NCI-H1105 treated with DMSO at 0.1 percent for 48 hours (cell line): ENCODE data around the gene JARID2.
A peak's percentile ranks its signal among the peaks of the same experiment; 100 is the strongest.

Experiments
- DNase-seq: peaks from one replicate; lab custom pipeline; 2025; lab: John Stamatoyannopoulos, UW

JARID2 gene

DNA sequence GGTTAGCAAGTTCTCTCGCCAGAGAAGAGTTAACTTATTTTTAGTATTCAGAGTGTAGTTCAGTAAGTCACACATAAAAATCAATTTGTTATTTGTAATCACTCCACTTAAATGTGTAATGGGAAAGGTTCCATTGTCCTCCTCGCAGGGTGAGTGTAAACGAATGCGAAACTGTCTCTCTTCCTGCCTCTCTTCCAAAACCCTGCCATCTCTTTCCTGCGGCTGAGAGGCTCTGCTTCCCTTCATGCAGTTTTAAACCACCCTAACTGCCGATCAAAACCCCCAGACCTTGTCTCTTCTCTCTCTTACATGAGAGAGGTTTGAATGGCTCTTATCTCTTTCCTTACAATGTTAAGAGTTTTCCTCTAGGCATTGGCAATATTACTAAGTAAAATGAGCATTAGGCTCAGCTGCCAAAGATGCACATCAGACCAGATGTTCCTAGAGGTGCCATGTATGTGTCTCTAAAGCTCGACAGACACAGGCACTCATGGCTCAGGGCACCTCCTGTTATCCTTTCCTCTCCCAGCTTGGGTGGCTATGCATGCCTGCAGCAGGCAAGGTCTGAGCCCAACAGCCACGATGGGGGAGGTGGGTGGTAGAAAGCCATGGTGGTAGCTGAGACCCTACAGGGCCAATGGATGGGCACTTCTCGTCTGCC is 91.2 kb downstream of the JARID2 start:
- no peak for DNase-seq

DNA sequence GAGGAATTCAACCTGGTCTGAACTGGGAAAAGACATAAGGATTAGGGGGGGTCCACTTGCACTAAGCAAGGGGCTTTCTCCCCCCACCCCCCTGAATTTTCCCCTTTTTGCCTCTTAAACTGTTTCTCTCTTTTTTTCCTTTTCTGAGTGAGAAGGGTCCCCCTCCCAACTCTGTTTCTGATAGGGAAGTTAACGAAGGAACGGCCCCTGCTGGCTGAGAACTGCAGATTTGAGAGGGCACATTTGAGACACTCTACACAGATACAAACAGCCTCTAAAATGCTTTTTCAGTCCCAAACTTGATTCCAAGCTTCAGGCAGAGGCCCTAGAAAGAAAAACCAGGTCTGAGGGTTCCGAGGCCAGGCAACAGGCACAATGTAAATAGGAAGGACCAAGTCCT is 91.7 kb downstream of the JARID2 start:
- DNase-seq, result no peak

DNA sequence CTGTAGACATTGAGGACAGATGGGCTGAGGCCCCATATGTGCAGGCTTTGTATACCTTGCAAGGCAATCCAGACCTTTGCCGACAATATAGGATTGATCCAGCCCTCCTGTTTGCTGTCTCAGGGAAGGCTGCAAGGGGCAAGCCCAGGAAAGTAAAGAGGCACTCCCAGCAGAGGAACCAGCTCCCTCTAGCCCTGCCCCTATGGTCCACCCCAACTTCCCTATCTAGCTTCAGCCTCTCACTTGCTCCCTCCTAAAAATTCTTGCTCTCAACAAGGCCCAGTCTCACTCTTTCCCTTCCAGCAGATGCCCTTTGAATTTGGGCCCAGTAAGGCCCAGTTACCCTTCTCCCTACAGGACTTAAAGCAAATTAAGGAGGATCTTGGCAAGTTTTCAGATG is 92.6 kb downstream of the JARID2 start:
- no peak for DNase-seq

DNA sequence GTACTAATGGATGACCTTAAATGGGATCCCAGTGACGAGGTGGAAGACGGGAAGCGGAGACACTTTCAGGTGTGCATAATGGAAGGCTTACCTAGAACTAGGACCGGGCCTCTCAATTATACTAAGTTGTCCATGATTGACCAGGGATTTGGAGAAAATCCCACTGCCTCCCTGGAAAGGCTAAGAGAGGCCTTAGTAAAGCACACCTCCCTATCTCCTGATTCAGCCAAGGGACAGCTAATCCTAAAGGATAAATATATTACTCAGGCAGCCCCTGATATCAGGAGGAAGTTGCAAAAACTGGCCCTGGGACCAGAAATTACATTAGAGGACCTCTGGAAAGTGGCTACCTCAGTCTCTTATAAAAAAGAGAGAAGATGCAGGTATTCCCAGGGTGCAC is 93.2 kb downstream of the JARID2 start:
- DNase-seq, result no peak

DNA sequence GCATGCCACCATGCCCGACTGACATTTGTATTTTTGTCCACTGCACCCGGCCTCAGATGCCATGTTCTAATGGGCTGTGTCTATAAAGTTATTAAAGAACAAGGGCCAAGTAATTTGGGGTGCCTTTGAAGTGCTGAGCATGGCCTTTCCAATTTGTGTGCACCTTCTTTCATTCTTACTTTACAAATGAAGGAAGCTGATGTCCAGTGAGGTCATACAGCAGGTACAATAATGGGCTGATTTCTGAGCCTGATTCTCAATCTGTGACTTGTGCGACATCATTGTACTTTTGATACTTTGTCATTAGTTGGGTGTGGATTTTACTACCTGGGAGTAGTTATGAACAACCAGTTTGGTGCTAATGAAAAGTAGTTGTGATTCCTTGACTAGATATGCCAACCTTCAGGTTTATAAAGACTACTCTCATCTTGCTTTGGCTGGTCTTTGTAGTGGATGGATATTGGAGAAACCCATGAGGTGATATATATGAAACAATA is 94.3 kb downstream of the JARID2 start:
- no peak for DNase-seq

DNA sequence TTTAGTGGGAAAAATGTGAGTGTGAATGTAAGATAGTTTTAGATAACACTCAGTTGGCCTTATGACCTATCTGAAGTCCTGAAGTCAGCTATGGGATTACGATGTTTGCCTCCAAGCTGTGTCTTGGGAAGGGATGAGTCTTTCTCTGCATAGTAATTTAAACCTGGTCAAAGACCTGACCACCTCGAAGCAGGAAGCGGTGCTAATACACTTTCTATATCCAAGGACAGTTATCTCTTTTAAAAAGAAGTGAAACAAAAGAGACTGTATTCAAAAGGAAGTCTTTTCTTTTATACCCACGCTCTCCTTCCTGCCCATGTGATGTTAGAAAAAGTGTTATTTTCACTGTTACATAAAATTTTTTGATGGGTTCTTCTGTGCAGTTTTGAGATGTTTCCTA is 94.9 kb downstream of the JARID2 start:
- DNase-seq, result no peak

DNA sequence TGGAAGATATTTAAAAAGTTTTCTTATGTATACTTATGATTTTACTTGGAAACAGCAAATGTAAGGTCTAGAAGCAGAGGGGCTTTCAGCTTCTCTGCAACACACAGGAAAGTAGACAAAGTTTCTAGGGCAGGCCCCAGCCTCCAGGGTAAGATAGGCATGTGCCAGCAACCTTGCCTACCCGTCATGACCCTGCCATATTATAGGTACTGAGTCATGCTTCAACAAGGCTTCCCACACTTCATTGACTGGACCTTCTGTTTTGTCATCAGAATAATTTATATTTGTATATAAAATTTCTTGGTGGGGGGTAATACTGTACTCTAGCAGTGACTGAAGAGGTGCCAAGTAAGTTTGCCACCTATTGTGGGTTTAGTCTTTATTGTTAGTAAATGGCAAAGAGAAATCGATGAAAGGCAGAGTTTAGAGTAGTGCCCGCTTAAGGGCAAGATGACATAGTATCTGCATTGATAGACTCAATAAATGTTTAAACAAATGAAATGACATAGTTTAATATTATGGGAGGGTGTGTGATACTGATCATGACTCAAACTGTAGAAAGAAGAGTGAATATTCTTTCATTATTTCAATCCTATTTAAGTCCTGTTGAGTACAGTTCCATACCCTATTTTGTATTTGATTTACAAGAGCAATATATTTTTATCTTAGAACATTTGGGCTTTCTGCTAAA is 95.6 kb downstream of the JARID2 start:
- no peak for DNase-seq

DNA sequence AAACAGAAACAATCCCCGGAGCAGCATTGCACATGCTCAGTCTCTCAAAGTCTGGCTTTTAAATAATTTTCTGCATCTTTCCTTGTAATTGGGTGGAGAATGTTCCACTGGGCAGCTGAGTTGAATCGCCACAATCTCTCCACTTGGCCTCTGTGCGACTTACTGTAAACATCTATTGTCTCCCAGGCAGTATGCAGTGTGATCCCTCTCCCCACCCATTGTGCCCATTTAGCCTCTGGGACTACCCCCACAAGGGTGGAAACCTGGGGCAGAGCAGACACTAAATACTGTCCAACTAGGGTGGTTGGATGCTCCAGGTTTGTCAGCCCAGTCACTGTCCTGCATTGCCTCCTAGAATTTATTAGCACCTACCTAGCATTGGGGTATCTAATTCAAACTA is 96.2 kb downstream of the JARID2 start:
- DNase-seq, result no peak

DNA sequence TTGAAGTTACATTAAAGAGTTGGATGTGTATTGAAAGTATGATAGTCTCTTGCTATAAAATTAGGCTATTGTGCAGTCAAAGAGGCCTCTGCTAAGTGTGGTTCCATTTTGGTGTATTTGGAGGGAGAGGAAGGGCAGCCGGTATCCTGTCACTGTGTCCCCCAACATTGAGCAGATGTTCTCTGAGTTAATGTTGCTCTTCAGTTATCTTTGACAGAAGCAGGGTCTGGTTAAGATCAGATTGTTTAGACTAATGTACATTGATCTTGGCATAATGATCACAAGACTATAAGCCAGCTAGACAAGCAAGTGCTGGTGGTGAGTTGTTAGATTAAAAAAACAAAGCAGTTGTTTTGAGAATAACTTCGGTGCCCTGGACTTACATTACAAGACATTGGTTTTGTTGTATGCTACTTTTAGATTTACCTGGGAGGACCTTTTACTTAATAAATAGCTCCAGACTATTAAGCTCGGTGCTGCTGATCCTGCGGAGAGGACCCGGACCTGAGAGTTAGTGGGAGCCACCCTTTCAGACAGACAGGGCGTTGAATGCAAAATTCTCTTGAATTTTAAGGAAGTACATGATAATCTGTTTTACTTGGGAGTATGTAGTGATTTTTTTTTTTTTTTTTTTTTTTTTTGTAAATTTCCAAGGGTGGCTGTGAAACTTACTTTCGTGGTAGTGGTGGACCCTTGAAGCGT is 97.8 kb downstream of the JARID2 start:
- DNase-seq, result no peak

DNA sequence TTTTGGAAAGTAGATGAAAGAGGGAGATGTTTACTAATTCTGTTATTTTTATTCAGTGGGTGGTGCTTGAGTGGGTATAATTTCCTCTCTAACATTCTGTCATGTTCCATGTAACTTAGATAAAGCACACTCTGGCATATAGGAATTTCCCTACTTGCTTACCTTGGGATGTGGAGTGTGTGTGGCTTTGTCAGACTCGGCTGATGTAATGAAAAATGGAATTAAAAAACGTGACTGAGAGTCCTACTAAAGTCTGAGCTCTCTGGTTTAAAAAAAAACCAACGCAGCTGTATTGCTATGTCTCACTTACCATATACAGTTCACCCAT is 98.3 kb downstream of the JARID2 start:
- no peak for DNase-seq

DNA sequence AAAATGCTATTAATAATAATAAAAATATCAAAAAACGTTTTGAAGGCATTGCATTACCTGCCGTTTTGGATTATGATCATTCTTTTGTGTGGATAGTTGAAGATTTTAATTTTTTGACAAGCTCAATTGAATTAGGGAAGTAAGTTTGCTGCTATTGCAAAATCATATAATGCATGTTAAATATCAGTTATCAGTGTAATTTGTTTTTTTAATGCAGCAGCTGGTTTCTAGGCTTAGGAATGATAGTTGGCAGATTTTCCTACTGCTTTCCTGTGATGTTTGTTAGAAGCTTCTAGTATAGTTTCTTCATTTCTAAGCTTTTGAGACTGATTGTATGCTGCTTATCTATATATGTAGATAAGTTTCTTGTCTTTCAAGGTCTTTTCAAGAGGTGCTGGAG is 99.0 kb downstream of the JARID2 start:
- no peak for DNase-seq

DNA sequence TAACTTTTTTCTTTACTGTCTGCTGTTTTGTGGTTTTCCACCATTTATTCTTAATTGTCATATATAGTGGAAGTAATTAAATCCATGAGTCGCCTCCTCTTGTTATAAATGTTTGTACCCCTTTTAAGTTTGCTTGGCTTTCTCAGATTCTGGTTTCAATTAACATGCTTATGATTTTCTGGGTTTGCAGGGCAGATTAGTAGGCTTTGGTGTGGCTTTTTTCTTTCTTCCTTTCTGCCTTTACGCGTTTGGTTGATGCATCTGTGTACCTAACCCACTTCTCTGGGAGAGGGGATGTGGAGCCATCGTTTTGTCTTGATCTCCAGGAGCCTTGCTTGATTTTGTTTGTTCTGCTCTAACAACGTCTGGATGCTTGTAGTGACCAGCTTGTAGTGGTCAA is 100.4 kb downstream of the JARID2 start:
- no peak for DNase-seq

DNA sequence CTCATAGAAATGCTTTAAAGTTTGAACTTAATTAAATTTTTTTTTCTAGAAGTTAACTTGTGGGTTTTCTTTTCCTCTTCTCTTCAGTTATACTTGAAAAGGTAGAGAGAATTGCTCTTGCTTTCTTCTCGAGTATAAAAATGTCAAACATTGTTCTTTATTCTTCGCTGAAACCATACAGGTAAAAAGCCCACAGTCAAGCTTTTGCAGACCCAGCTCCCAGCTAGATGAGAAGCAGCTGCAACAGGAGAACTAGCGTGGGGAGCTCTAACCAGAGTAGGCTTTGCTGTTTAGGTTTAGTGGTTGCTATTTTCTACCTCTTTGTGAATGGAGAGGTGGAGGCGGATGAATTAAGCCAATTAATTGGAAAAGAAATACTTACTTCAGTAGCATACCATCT is 102.7 kb downstream of the JARID2 start:
- no peak for DNase-seq

DNA sequence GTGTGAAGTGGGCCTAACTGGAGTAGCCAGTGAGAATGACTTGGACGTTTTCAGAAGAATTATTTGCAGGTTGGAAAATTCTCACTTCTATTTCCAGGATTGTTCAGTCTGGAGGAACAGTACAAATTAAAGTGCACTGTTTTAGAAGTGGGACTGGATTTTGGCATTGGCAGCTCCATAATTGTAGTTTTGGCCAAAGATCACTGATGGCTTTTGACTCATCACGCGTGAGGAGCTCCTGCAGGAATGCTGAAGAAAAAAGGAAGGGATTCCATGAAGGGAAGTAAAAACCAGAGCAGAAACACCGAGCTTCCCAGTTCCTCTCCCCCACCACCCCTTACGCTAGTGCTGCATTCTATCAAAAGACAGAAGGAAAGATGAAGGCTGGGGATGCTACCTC is 103.5 kb downstream of the JARID2 start:
- no peak for DNase-seq

DNA sequence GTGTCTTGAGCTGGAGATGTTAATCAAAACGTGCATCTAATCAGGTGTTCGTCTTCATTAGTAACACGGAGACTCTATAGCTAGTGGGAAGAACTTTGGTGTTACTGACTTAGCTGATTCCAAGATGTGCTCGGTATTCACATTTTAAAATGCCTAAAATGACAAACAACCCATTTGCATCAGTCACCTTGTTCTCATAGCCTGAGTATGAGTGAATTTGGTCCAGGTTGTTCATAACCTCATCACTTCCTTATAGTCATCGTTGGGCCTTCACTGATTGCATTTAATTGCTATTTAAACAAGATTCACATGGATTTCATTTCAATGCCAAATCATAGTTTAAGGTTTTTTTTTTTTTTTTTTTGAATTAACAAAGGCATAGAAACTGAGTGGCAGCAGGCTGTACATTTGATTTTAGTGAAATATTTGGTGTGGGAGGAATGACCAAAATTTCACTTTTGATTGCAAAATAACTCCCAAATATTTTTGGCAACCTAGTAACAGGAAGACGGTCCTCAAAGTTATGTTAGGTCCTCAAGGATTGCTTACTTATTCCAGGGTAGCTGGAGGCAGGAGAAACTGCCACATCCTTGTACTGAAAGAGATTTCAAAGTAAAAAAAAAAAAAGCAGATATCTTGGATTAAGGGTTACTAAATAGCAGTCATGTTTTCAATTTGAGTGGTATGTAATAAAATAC is 104.7 kb downstream of the JARID2 start:
- DNase-seq, result no peak

DNA sequence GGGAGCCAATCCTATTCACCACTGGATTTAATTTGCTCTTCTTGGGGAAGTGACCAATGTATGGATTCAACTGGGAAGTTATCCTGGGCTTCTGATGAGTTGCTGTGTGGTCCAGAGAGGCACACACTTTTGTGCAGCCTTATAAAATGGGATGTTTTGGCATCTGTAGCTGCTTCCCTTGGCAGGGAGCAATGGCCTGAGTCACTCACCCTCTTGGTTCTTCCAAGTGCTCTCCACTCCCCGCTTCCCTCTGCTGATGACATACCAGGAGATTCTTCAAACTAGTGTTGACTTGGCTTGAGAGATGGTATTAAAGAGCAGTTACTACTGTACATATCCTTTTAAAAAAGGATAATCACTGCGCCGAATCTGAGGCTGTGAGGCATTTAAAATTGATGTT is 105.8 kb downstream of the JARID2 start:
- no peak for DNase-seq

DNA sequence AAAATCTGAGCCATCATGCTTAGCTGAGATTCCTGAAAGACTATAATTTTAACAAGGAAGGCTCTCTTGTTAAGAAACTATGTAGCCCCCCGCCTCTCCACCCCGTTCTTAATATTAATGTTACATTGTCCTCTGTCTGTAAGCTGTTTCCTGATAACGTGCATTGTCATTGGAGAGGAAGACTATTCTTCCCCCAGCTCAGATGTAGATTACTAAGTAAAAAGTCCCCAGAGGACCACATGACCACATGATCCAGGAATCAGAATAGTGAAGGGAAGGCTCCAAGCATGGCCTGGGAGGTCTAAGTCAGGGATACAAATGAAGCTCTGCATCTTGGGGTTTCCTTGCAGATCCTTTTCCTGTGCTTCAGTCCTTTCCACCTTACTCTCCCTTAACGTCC is 106.4 kb downstream of the JARID2 start:
- DNase-seq, result no peak

DNA sequence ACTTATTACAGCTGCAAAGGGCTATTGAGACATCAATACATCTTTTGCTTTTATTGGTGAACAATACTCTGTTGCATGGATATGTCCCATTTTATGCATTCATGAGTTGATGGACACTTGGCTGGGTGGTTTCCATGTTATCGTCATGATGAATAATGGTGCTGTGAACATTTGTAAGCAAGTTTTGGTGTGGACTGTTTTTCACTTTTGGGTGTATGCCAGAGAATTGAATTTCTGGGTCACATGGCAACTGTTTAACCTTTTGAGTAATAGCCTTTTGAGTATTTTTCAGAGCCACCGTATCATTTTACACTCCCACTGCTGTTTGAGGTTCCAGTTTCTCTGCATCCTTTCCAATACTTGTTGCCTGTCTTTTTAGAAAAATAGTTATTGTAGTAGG is 107.0 kb downstream of the JARID2 start:
- peak; percentile 71 for DNase-seq

DNA sequence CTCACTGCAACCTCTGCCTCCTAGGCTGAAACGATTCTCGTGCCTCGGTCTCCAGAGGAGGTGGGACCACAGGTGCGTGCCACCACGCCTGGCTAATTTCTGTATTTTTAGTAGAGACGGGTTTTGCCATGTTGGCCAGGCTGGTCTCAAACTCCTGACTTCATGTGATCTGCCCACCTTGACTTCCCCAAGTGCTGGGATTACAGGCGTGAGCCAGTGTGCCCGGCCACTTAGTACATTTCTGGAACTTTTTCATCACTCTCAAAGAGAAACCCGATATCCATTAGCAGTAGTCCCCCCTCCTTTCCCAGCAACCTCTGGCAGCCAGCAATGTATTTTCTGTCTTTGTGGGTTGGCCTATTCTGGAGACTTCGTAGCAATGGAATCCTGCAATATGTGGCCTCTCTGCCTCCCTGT is 109.8 kb downstream of the JARID2 start:
- peak; percentile 17 for DNase-seq

DNA sequence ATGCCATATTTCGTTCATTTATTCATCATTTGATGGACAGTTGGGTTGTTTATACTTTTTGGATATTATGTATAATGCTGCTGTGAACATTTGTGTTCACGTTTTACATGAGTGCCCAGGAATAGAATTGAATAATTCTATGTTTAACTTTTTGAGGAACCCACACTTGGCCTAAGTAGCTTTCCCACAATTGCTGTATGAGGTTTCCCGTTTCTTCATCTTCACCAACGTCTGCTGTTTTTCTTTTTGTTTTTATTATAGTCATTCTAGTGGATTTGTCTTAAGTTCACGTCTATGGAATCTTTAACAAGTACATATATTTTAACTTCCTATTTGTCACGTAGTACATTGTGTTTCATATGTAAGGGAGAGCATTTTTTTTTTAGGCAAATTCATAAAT is 110.3 kb downstream of the JARID2 start:
- DNase-seq, result no peak

DNA sequence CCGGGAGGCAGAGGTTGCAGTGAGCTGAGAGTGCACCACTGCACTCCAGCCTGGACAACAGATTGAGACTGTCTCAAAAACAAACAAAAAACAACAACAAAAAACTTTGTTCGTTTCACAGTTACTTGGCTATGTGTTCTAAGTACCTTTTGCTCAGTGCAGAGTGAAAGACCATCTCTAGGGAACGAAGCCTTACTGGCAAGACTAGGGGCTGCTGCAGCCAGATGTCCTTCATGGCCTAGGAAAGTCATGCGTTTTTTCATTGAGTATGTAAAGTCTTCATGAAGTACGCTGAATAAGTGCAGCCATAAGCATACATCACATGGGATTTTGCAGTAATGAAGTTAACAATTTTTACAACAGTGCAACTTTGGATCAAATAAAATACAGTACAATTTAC is 111.1 kb downstream of the JARID2 start:
- no peak for DNase-seq

DNA sequence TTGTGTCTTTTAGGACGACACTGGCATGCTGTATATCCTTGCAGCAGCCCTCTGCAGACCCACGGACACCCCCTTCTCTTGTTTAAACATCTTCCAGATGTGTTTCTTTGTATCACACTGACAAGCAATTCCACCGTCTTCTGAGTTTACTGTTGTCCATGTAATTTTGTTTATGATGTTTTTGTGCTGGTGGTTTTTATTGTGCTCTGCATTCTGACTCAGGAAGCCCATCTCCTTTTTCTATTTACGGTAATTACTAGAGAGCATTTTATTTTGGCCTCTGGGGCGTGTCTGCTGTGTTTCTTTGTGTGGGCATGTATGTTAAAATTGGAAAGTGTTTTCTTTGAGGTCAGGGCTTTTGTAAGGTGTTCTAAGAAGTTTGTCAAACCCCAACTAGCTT is 111.9 kb downstream of the JARID2 start:
- no peak for DNase-seq
